Stimulated activated CD4-positive, alpha-beta T cell treated with anti-CD3 and anti-CD28 coated beads, Interleukin-4, amount 100 ng/mL, for 48 hours (primary cell): ENCODE data around the gene FMN2.

Source experiments
- DNase-seq, 2 donors: peaks; one replicate each; pipeline ENCODE4 v3.0.0-alpha.2; 2020; ENCODE audit warnings: low read depth in 2 of 2

Gene FMN2

DNA sequence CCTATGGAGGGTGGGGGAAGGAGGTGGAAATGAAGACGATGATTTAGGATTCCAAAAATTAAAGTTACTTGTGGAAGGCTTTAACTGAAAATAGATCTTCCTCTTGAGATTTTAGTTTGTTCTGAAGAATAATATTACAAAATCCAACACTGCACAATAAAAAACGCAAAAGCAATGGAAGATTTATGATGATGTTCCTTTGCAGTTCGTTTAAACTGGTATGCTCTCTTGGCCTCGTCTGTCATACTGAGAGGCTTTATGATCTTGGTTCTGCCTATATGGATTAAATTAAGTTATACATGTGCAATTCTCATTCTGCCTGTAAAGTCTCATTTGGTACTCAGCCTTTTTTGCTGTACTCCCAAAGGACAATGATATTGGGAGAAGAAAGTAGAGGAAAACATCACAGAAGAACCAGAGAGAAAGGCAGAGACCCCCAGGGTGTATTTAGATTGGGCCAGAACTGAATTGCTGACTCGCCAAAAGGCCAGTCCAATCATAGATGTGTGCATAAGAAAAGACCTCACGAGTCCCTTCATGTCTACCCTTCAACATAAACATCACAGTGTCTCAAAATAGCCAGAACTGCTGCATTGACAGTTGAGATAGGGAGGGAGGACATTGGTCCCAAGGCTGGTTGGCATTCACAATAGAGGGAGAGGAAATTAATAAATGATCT lies 331.7 kb downstream of the FMN2 start:
- no peak for DNase-seq

DNA sequence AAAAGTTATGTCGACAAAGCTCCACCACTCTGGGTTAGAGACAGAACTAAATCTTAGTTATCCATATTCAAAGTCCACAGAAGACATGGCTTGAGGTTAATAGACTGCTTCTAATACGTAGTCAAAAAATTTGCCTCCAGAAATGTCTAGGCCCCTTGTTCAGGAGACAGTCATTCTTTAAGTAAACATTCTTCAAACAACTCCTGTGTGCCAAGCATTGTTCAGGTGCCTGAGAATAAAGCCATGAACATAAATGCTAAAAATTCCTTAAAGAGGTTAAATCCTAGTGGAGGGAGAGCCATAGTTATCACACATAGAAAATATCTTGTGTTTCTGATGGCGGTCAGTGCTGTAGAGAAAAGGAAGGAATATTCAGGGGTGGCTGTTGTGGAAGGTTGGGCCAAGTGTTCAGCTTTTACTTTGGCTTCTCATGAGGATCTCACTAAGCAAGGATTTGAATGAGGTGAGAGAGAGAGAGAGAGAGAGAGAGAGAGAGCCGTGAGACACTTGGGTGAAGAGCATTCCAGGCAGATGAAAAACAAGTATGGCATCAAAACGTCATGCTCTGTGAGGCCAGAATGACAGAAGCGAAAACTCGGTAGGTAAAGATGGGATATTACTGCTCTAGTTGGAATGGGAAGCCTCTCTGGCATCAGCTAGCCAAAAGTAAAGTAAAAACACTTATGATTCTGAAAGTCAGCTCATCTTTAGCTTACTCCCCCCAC lies 333.2 kb downstream of the FMN2 start:
- no peak for DNase-seq

DNA sequence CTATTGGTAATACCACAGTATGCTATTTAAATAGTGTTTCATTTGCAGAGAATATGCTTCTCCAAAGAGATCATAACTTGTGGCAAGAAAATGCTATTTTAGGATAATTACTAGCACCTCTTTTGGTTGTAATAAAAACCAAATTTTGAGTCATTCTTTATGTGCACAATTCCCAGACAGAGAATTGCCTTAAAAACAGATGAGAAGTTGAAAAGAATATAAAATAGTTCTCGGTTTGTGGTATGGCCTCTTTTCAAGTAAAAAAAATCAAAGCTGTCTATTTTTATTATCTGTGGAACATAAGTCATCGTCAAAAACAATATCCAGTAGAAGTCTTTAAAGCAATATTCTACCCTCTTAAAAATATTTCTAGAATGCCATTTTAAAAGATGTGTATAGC lies 334.4 kb downstream of the FMN2 start:
- DNase-seq: no peak

DNA sequence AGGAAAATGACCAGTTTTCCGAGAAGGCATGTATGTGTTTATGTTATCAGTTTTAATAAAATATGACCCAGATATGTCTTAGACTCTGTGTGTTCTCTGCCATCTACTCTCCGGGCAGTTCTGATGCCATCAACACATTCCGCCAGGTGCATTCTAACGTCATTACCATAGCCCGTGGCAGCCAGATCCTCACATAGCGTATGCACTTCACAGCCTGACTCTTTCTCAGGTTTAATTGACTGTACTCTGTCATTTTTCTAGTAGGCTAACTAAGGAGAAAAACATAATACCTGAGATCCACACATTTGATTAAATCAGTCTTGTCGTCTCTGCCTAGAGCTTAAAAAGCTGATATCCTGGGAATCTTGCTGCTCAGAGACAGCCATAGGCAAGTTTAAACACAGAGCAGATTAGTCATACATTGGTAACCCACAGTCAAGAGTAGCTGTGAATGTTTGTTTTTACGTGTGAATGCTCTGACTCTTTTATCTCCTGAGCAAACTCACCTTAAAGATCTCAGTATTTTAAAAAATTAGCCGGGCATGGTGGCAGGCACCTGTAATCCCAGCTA lies 344.4 kb downstream of the FMN2 start:
- DNase-seq: no peak

DNA sequence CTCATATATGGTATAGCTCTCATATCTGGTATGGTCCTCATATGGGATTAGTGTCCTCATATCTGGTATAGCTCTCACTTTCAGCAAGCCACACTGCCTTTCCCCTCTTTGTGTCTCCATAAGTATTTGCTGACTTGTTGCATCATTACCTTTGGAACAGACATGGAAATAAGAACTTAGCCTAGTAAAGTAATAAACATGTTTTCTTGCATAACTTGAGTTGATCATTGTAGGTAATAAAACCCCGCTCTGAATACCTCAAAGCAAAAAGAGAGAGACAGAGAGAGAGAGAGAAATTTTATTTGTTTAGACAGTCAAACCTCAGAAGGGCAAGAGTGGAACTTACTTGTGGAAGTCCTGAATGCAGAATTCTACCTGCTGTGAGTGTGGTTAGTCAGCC lies 350.0 kb downstream of the FMN2 start:
- no peak for DNase-seq

DNA sequence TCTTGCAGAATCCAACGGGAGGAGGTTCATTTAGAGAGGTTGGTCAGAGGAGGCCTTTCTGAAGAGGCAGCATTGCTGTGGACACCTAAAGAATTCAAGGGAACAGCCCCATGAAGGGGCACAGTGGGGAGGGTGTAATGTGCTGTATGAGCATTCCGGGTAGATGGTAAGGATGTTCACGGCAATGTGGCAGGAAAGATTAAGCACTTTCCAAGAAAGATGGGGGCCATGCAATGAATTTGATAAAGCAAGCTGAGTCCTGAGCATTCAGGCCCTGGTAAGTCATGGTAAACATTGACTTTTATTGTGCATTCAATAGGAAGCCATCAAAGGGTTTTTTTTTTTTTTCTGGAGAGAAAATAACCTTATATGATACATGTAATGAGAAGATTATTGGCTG lies 353.7 kb downstream of the FMN2 start:
- no peak for DNase-seq

DNA sequence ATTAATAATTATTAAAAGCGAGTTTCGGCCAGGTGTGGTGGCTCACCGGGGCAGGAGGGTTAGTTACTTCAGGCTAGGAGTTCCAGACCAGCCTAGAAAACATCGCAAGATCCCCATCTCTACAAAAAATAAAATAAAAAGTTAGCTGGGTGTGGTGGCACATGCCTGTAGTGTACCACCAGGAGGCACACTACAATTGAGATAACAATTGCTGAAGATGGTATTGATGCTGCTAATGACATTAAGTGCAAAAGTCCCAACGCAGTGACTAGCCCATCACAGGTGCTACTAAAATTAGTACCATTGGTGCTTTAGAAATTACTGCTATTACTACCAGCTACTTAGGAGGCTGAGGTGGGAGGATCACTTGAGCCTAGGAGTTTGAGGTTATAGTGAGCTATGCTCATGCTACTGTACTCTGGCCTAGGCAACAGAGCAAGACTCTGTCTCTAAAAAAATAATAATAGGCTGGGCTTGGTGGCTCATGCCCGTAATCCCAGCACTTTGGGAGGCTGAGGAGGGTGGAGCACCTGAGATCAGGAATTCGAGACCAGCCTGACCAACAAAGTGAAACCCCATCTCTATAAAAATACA lies 363.6 kb downstream of the FMN2 start:
- no peak for DNase-seq

DNA sequence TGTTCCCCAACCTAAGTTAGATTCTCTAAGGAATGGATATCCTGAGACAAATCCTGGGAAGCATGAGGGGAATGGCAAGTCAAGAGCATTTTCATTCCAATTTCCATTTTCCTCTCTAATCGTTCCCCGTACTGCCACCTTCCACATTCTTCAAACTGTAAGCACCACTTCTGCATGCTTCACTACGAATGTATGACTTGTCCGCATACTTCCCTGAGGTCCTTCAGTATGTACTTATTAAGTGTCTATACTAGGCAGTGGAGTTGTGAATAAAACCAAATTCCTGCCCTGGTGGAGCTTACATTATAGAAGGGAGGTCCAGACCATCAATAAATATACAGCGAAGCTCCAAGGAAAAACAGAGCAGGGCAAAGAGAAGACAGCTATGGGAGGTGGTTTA lies 365.5 kb downstream of the FMN2 start:
- no peak for DNase-seq

DNA sequence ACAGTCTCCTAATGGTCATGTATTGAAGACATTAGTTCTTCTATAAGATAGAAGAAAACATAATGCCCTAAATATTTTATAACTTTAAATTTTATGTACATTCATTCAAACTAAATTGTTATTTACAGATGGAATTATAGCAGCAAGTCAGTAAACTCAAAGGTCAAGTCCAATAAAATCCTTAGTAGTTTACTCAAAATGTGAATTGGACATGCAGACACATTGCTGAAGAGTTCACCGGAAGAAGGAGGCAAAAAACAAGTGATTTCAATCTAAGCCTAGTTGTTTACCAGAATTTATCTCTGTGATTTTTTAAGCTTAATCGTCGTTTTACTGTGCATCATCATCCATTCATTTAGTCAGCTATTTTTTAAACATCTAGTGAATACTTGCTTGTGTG lies 370.6 kb downstream of the FMN2 start:
- no peak for DNase-seq

DNA sequence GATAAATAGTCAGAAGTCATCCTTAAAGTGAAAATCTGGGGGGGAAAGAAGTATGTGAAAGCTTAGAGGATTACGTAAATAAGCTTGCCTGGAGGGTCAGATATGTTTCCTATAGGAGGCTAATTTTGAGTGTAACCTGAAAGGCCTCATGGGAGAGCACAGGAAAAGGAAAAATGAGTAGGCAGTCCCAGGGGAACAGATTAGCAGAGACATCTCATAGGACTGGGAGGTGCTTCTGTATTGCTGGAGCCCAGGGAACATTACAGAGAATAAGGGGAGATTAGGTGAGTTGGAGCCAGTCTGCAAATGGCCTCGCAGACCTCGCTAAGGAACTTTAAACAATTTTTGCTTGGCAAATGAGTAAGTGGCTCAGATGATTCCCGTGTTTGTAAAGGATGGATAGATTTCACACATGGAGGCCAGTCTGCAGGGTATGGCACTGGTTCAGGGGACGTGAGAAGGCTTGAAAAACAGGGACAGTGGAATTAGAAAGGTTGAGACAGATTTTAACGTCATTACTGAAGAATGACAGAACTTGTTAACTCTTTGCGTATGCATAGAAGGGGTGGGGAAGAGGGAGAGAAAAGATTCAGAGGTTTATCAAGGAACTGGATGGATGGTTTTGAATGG lies 371.2 kb downstream of the FMN2 start:
- no peak for DNase-seq

DNA sequence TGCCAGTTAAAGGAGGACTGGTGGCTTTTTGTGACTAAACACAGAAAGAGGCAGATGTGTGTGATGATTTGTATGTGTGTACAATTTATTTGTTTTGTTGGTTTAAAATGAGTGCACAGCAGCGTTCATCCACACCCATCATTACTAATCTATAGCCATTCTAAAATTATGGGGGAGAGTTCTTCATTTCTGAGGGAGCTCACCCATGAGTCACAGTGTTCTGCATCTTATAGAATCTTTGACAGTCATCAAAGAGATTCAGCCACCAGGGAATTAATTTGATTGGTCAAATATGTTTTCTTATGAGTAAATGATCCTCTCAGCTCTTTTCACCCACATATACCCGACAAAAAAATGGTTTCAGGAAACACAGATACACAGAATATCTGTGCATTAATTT lies 372.4 kb downstream of the FMN2 start:
- no peak for DNase-seq

DNA sequence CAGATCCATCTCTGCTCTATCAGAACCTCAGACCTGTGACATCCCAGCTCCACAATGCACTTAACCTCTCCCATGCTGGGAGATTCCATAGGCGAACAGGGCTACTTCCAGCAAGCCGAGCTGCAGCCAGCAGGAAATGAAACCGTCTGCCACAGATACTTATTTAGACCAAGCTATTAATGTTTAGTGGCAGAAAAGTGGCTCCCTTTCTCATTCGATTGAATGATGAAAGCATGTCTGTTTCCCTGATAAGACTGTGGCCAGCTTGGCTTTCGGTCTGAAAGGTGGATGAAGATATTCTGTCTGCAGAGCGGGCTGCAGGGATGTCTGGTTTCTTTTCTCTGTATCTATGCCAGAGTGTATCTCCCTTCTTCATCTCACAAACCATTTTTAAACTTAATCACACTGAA lies 373.9 kb downstream of the FMN2 start:
- no peak for DNase-seq

DNA sequence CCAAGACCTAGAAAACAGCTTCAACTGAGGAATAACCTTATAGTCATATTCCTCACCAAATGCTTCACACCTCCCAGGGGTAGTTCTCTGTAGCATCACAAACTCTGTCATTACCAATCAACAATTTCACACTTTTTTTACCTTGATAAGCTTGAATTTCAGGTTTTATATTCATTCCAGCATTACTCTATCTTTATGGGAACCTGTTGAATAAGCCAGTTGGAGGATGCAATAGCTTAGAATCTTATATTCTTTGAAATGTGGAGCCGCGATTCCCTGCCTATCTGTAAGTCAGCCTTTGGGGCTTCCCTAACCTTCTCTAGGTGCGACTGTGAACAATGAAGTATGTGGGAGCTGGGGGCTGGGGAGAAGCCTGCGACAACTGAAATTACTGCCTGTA lies 374.8 kb downstream of the FMN2 start:
- DNase-seq: no peak

DNA sequence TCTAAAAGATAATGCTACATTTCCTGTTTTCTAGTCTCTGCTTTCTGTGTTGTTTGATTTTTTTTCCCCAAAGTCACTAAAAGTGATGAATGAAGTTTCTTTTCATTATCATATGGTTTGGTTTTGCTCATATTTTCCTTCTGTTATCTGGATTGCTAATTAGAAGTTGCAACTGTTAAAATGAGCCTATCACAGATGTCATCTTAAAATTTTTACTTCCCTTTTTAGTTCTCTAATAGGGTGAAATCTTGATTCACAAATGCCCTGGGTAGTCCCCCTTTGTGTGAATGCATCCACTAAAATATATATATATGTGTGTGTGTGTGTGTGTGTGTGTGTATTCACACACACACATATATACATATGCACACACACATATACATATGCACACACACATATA lies 376.2 kb downstream of the FMN2 start:
- no peak for DNase-seq

DNA sequence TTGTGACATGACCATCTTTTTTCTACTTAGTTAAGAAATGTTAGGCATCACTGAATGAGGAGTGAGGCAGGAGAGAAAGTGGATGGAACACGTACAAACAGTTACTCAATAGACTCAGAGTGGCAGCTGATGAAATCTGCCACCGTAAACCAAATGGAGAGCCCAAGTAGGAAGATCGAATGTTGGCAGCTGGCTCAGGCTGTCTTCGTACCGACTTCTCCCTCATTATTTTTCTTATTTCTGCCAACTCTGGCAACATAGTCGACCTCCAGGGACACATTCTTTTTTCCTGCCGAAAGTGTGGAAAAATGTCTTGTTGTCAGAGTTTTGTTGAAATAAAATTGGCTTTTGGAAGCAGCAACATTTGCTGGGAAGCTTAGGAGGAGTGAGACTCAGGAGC lies 377.0 kb downstream of the FMN2 start:
- no peak for DNase-seq

DNA sequence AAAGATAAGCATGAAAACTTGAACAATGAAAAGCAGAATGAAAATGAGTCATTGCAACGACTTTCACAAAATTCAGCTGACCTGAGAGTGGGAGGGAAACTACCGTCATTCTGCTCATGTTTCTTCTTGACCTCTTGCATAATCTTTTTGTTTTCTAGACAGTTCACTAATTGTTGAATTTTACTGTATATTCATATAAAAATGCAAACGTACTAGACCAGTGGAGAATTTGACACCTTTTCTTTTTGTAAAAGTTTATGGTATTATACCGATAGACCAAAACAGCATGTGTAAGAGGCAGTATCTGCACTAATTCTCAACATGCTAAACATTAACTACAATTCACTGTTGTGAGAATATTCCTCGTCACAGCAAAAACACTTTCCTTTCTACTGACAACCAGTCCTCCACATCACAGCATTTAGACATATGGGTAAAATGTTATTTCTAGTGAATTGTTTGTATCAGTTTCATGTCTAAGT lies 382.5 kb downstream of the FMN2 start:
- no peak for DNase-seq

DNA sequence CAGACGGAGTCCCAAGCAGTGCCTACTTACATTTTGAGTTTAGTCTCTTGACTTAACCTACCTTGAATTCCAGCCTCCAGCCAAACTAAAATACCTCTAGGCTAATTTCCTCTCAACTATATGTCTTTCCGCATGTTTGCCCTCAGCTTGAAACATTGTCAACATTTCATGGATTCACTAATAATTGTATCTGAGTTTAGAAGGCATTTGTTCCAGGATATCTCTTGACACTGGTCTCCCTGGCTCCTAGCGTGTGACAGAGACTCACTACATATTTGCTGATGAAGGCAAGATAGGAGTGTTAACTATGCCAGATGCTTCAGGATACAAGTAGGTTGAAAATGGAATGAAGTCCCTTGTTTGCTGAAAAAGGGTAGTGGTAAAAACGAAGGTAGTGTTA lies 384.1 kb downstream of the FMN2 start:
- no peak for DNase-seq

DNA sequence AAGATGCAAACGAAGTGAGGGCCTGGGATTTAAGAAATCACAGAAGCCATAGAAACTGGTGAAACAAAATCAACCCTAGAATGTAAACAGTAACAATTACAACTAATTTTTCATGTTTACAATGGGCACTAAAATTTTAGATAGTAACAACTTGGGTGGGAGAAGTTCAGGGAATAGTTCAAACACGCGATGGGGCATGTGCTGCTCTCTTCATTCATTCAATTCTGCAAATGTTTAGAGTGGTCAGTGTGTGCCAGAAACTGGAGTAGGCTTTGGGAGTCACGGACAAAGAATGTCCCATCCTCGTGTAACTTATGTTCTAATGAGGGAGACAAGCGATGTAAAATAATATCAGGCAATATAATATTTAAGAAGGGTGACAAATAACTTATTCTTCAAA lies 386.9 kb downstream of the FMN2 start:
- no peak for DNase-seq

DNA sequence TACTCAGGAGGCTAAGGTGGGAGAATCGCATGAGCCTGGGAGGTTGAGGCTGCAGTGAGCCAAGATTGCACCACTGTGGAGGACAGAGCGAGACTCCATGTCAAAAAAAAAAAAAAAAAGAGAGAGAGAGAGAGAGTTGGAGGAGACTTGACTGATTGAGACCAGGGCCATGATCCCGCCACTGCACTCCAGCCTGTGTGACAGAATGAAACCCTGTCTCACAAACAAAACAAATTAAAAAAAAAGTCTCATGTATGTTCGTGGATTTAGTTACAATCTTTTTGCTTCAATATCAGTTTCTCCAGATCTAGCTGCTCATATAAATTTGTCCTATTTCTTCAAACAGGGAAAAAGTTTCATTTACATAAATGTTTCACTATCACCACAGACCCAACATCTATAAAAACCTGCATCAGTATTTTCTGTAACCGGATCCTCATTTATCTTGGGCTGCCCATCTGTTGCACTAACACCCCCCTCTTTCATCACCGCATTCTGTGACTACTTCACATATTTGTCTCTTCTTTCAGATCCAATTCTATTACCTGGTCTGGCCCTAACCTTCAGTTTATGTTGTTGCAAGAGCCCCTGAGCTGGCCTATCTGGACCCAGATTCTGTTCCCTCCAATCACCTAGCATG lies 393.2 kb downstream of the FMN2 start:
- no peak for DNase-seq

DNA sequence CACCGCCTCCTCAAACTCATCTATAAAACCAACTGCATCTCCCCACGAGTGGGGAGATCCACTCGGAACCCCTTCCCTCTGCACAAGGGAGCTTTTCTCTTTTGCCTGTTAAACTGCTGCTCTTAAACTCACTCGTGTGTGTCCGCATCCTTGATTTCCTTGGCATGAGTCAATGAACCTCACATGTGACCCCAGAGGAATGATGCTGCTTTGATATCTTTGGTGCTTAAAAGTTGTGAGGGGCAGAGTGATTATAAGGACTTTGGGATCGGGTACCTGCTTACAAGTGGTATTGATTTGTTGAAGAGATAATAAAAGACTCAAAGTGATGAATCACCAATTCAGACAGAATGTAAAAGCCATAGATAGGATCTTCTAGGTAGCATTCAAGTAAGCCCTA lies 394.9 kb downstream of the FMN2 start:
- no peak for DNase-seq

DNA sequence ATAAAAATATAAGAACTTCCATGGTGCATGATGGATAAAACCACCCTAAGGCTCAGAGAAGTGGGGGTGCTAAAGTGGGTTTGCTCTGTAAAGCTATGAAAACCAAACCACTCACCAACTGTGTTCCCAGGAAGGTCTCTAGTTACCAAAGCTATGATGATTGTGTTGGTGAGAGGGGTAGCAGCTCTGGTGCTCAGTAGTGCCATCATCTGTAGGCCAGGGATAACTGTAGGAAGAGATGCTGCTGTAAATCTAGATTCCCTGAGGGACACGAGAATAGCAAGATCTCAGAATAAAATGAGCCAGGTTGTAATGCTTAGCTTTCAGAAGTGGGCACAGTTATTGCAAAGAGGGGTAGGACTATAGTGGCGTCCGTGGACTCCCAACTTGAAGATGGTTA lies 395.8 kb downstream of the FMN2 start:
- no peak for DNase-seq

DNA sequence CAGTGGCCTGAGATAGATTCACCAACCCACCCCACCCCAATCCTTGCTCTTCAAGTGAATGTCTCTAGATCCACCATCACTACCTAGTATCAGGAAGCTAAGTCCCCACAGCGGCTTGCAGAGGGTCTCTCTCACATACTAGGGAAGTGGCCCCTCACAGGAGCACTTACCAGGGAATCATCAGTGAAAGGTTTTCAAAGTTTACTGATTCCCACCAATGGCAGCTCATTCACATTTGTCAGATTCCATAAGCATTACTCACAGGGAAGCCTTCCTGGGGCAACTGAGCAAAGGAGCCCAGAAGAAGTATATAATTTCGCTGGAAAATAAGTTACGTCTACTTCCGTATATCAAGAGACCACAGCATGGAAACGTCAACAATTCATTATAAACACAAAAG lies 399.5 kb downstream of the FMN2 start:
- DNase-seq: no peak
